SK-N-SH treated with all-trans-retinoic acid at 6 μM for 48 hours (cell line): ENCODE data around the gene PACSIN2.

Experiments
- BACH2 ChIP-seq: fragments of 250-450 bp; sonication (Bioruptor Pico); IDR thresholded peaks from 2 replicates; pipeline ENCODE4 v1.9.0; 2021; ENCODE audit warnings: mild to moderate bottlenecking, borderline replicate concordance
- CSDC2 ChIP-seq: fragments of 250-450 bp; sonication (Bioruptor Pico); IDR thresholded peaks from 2 replicates; pipeline ENCODE4 v1.5.0; 2020; ENCODE audit warnings: mild to moderate bottlenecking, moderate library complexity
- OSR1 ChIP-seq: fragments of 250-450 bp; sonication (Bioruptor Pico); IDR thresholded peaks from 2 replicates; pipeline ENCODE4 v1.8.0; 2022; ENCODE audit warnings: moderate library complexity, mild to moderate bottlenecking, inconsistent platforms
- SNAI2 ChIP-seq: fragments of 250-450 bp; sonication (Bioruptor Pico); IDR thresholded peaks from 2 replicates; pipeline ENCODE4 v1.5.0; 2020; ENCODE audit warnings: mild to moderate bottlenecking, moderate library complexity
- TCF4 ChIP-seq: fragments of 250-450 bp; sonication (Bioruptor Pico); IDR thresholded peaks from 2 replicates; pipeline ENCODE4 v1.8.0; 2021; ENCODE audit warnings: mild to moderate bottlenecking, moderate library complexity, borderline replicate concordance
- TOX ChIP-seq: fragments of 250-450 bp; sonication (Bioruptor Pico); IDR thresholded peaks from 2 replicates; pipeline ENCODE4 v1.8.0; 2021; ENCODE audit warnings: mild to moderate bottlenecking, moderate library complexity, borderline replicate concordance
- ZC3H10 ChIP-seq: fragments of 250-450 bp; sonication (Bioruptor Pico); IDR thresholded peaks from 2 replicates; pipeline ENCODE4 v1.5.1; 2021; ENCODE audit warnings: mild to moderate bottlenecking, moderate library complexity
- ZFP3 ChIP-seq: fragments of 250-450 bp; sonication (Bioruptor Pico); IDR thresholded peaks from 2 replicates; pipeline ENCODE4 v1.5.0; 2020; ENCODE audit warnings: mild to moderate bottlenecking, moderate library complexity
- ZFP30 ChIP-seq: fragments of 450-650 bp; formaldehyde crosslinking; IDR thresholded peaks from 2 replicates; pipeline ENCODE4 v1.5.0; 2022; ENCODE audit warnings: mild to moderate bottlenecking, moderate library complexity
- ZNF8 ChIP-seq: fragments of 450-650 bp; formaldehyde crosslinking; IDR thresholded peaks from 2 replicates; pipeline ENCODE4 v1.5.0; 2020; ENCODE audit warnings: mild to moderate bottlenecking, moderate library complexity
- TF ChIP-seq, protein P1 (sequence below): fragments of 250-450 bp; sonication (Bioruptor Pico); IDR thresholded peaks from 2 replicates; pipeline ENCODE4 v1.8.0; 2020; ENCODE audit warnings: mild to moderate bottlenecking, moderate library complexity, borderline replicate concordance

- TF ChIP-seq, protein P1, sequence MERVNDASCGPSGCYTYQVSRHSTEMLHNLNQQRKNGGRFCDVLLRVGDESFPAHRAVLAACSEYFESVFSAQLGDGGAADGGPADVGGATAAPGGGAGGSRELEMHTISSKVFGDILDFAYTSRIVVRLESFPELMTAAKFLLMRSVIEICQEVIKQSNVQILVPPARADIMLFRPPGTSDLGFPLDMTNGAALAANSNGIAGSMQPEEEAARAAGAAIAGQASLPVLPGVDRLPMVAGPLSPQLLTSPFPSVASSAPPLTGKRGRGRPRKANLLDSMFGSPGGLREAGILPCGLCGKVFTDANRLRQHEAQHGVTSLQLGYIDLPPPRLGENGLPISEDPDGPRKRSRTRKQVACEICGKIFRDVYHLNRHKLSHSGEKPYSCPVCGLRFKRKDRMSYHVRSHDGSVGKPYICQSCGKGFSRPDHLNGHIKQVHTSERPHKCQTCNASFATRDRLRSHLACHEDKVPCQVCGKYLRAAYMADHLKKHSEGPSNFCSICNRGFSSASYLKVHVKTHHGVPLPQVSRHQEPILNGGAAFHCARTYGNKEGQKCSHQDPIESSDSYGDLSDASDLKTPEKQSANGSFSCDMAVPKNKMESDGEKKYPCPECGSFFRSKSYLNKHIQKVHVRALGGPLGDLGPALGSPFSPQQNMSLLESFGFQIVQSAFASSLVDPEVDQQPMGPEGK (CRISPR knock-in tag): no peak
- TF ChIP-seq TOX (CRISPR knock-in tag) (no peak), CSDC2 (CRISPR knock-in tag) (no peak), TCF4 (no peak), OSR1 (CRISPR knock-in tag) (no peak), BACH2 (CRISPR knock-in tag) (no peak), ZNF8 (no peak), ZFP3 (CRISPR knock-in tag) (no peak), ZFP30 (no peak), SNAI2 (CRISPR knock-in tag) (no peak), ZC3H10 (CRISPR knock-in tag) (no peak)
These were observed 102.9 kb downstream of the PACSIN2 start for GRCh38 chr22:42912059-42912458.
